CD4-positive, alpha-beta T cell treated with Interleukin-12 subunit alpha and Interleukin-12 subunit beta, for 1 hour (primary cell): Measurements from ENCODE around the gene OVCA2.

Experiments
- DNase-seq: peaks from one replicate; pipeline ENCODE4 v3.0.0-alpha.2; 2020

OVCA2 gene

GRCh38 chr17:2090804-2091534, 49.1 kb downstream of the OVCA2 start:
- no peak for DNase-seq

- no peak for DNase-seq
Observed at GRCh38 chr17:2092253-2092652, 50.4 kb downstream of the OVCA2 start.
